HG02970 (cell line): Measurements from ENCODE around the gene PLCB1.
"Not testable (repeated sequence)": the region's sequence is repeated elsewhere in the genome, so short reads cannot be mapped to it uniquely, and the experiment has no call there.

Experiments
- ATAC-seq: cut with Tn5 transposase; IDR thresholded peaks from one replicate; pipeline ENCODE4 v1.9.1; 2021; ENCODE audit warnings: mild to moderate bottlenecking, moderate library complexity, moderate number of reproducible peaks; ENCODE audit not compliant: unreplicated experiment, low FRiP score

Gene PLCB1

GRCh38 chr20:8131598-8132483 is at the start of gene PLCB1:
TSS of gene PLCB1 (plus strand) at chr20:8132266. CDS start at chr20:8132652, 386 bp downstream.
- peak; percentile 66 for ATAC-seq

GRCh38 chr20:8082989-8083388 is 49.1 kb upstream of the PLCB1 start:
- no peak for ATAC-seq

- ATAC-seq: no peak
Measured at GRCh38 chr20:8089668-8090067, 42.4 kb upstream of the PLCB1 start.

GRCh38 chr20:8094415-8094818 is 37.6 kb upstream of the PLCB1 start:
- no peak for ATAC-seq

- no peak for ATAC-seq
Measured at GRCh38 chr20:8094850-8095249, 37.2 kb upstream of the PLCB1 start.

GRCh38 chr20:8095648-8096572 is 36.2 kb upstream of the PLCB1 start:
- no peak for ATAC-seq

- ATAC-seq: no peak
Measured at GRCh38 chr20:8097307-8097706, 34.8 kb upstream of the PLCB1 start.

- ATAC-seq: no peak
Measured at GRCh38 chr20:8104252-8104651, 27.8 kb upstream of the PLCB1 start.

- ATAC-seq: not testable (repeated sequence)
Measured at GRCh38 chr20:8114612-8115011, 17.5 kb upstream of the PLCB1 start.

- no peak for ATAC-seq
Measured at GRCh38 chr20:8115436-8115835, 16.6 kb upstream of the PLCB1 start.

GRCh38 chr20:8116067-8116811 is 15.8 kb upstream of the PLCB1 start:
- no peak for ATAC-seq

- no peak for ATAC-seq
Measured at GRCh38 chr20:8117636-8118035, 14.4 kb upstream of the PLCB1 start.

- no peak for ATAC-seq
Measured at GRCh38 chr20:8118039-8118438, 14.0 kb upstream of the PLCB1 start.

GRCh38 chr20:8118760-8119159 is 13.3 kb upstream of the PLCB1 start:
- no peak for ATAC-seq

GRCh38 chr20:8121666-8122065 is 10.4 kb upstream of the PLCB1 start:
- ATAC-seq: no peak

- ATAC-seq: no peak
Measured at GRCh38 chr20:8124639-8125038, 7.4 kb upstream of the PLCB1 start.

- no peak for ATAC-seq
Measured at GRCh38 chr20:8126181-8126580, 5.9 kb upstream of the PLCB1 start.

- no peak for ATAC-seq
Measured at GRCh38 chr20:8126841-8127378, 5.2 kb upstream of the PLCB1 start.

GRCh38 chr20:8127553-8128255 is 4.4 kb upstream of the PLCB1 start:
- ATAC-seq: peak; percentile 55
